GM23248 (cell line): ENCODE data around the gene ZFPL1. TPM values are rescaled to one million over a fixed set of nuclear protein-coding genes. Genes with fewer than 3 reads are reported as not detected.

Source experiments
- DNase-seq: peaks from one replicate; pipeline ENCODE4 v3.0.0-alpha.2; 2015
- H2AFZ ChIP-seq: fragments of 200-600 bp; sonication (generic); 2 replicates; pipeline ENCODE4 v1.6.1; 2016; ENCODE audit warnings: antibody characterized with exemption
- H3F3A ChIP-seq: fragments of 200-600 bp; sonication (generic); 2 replicates; pipeline ENCODE4 v1.6.1; 2016; ENCODE audit warnings: mild to moderate bottlenecking, antibody characterized with exemption, mixed run types; ENCODE audit not compliant: insufficient read depth
- H3K27ac ChIP-seq: fragments of 200-600 bp; sonication (generic); 2 replicates; pipeline ENCODE4 v1.5.1; 2016; ENCODE audit warnings: mild to moderate bottlenecking
- H3K27me3 ChIP-seq: fragments of 200-600 bp; sonication (generic); replicated peaks from 2 replicates; pipeline ENCODE4 v1.6.1; 2016; ENCODE audit warnings: mild to moderate bottlenecking; ENCODE audit not compliant: insufficient read depth
- H3K36me3 ChIP-seq: fragments of 200-600 bp; sonication (generic); 2 replicates; pipeline ENCODE4 v1.6.1; 2016; ENCODE audit warnings: low read depth, mild to moderate bottlenecking
- H3K4me1 ChIP-seq: fragments of 200-600 bp; sonication (generic); 2 replicates; pipeline ENCODE4 v1.6.1; 2016; ENCODE audit warnings: mild to moderate bottlenecking; ENCODE audit not compliant: insufficient read depth
- H3K4me2 ChIP-seq: fragments of 200-600 bp; sonication (generic); one replicate; pipeline ENCODE4 v1.6.1; 2016; ENCODE audit warnings: mild to moderate bottlenecking; ENCODE audit not compliant: unreplicated experiment
- H3K4me3 ChIP-seq: fragments of 200-600 bp; sonication (generic); 2 replicates; pipeline ENCODE4 v1.5.1; 2016; ENCODE audit warnings: mild to moderate bottlenecking
- H3K79me2 ChIP-seq: fragments of 200-600 bp; sonication (generic); 2 replicates; pipeline ENCODE4 v1.6.1; 2016; ENCODE audit warnings: mild to moderate bottlenecking; ENCODE audit not compliant: insufficient read depth
- H3K9ac ChIP-seq: fragments of 200-600 bp; sonication (generic); 2 replicates; pipeline ENCODE4 v1.6.1; 2016; ENCODE audit warnings: mild to moderate bottlenecking
- H3K9me2 ChIP-seq: fragments of 200-600 bp; sonication (generic); 2 replicates; pipeline ENCODE4 v1.6.1; 2016; ENCODE audit warnings: mixed run types, mild to moderate bottlenecking, moderate library complexity; ENCODE audit not compliant: insufficient read depth
- H3K9me3 ChIP-seq: fragments of 200-600 bp; sonication (generic); one replicate; pipeline ENCODE4 v1.6.1; 2017; ENCODE audit warnings: low read depth
- H4K20me1 ChIP-seq: fragments of 200-600 bp; sonication (generic); 2 replicates; pipeline ENCODE4 v1.6.0; 2016; ENCODE audit not compliant: insufficient read depth
- EZH2 ChIP-seq: fragments of 200-600 bp; sonication (generic); IDR thresholded peaks from 2 replicates; pipeline ENCODE4 v1.6.1; 2018; ENCODE audit warnings: antibody characterized with exemption, mild to moderate bottlenecking; ENCODE audit not compliant: insufficient read depth, poor library complexity, severe bottlenecking
- EZH2phosphoT487 ChIP-seq: fragments of 200-600 bp; sonication (generic); IDR thresholded peaks from 2 replicates; pipeline ENCODE4 v1.6.1; 2018; ENCODE audit warnings: antibody characterized with exemption, moderate library complexity, mild to moderate bottlenecking, low read depth; ENCODE audit not compliant: insufficient read depth
- WGBS, 2 experiments: methylation state at CpG; one replicate each; pipeline ENCODE4 v1.1.6; 2015 to 2017; ENCODE audit warnings: low lambda C conversion rate in 2 of 2, low coverage in 1 of 2; ENCODE audit errors: missing lambda C conversion rate in 2 of 2; 5-methylcytosine and 5-hydroxymethylcytosine counted together
- in situ Hi-C: fragments of 300-500 bp; cut with MboI; formaldehyde crosslinking; loops from 2 replicates; pipeline ENCODE4 v1.15.0; 2020
- polyA plus RNA-seq: library from polyadenylated mRNA; unstranded; fragments of >200 nt; fragmentation: Nextera tagmentation; extraction: Ambion mirVana; gene quantifications from 2 replicates; pipeline ENCODE4 v1.2.1, GENCODE V29; 2016
- total RNA-seq: library from RNA; depleted of rRNA; stranded (reverse); fragments of >200 nt; shearing (Covaris generic); gene quantifications from 2 replicates; pipeline ENCODE4 v1.2.3, GENCODE V29; 2014

Gene ZFPL1
- total and polyA plus RNA-seq, 2 experiments from 2014 or later, result 55.2 to 64.9 TPM

GRCh38 chr11:65078151-65078550, 5.9 kb upstream of the ZFPL1 start:
- TF ChIP-seq EZH2phosphoT487 (no peak), EZH2 (no peak)
- no peaks in the 10 kb centered on the region for H3K9me3 ChIP-seq
- H3K9ac ChIP-seq, result no peak overlapping the region
- no peaks in the 10 kb centered on the region for H3F3A ChIP-seq
- H3K4me1 ChIP-seq, result no peaks in the 10 kb centered on the region
- H2AFZ ChIP-seq, result no peak overlapping the region
- no peaks in the 10 kb centered on the region for H3K36me3 ChIP-seq
- no peak overlapping the region for H3K4me3 ChIP-seq
- DNase-seq, result peak; percentile 46
- no peaks in the 10 kb centered on the region for H3K27me3 ChIP-seq
- no peak overlapping the region for H3K4me2 ChIP-seq
- no peaks in the 10 kb centered on the region for H3K9me2 ChIP-seq
- H4K20me1 ChIP-seq, result no peaks in the 10 kb centered on the region
- WGBS, 2 experiments, result 69 to 80% methylated on average over 3 of the region's 3 CpGs
- in situ Hi-C loops, result no loop called here
- H3K27ac ChIP-seq, result no peak overlapping the region
- peaks cover 48% of the 10 kb centered on the region for H3K79me2 ChIP-seq

DNA sequence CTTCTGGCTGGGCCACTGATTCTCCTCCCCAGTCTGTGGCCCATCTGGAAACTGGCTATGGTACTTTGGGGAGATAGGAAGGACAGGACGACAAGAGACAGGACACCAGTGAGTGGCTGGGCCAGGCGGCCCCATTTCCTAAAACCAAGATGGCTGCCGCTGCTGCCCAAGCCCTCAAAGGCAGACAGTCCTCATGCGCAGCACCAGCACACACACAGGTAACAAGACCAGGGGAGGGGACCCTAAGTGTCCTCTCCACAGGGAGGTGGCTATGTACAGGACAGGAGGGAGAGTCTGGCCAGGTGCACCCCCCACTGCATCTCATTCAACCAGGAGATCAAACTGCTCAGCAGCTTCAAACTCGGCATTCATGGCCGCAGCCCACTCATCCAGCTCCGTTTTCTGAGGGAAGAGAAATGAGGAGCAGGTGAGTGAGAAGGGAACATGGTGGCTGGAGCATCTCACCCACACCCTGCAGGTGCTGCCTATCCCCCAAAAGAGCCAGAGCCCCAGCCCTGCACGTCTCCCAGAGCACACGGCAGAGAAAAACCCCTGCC, 5.2 kb upstream of the ZFPL1 start:
- DNase-seq, result no peak
- no peak overlapping the region for H3K4me2 ChIP-seq
- H3K4me1 ChIP-seq, result no peaks in the 10 kb centered on the region
- WGBS, 2 experiments, result 94 to 96% methylated on average over 9 of the region's 9 CpGs
- no peaks in the 10 kb centered on the region for H3K27me3 ChIP-seq
- H3K4me3 ChIP-seq, result no peak overlapping the region
- no peak overlapping the region for H2AFZ ChIP-seq
- no peaks in the 10 kb centered on the region for H3K9me2 ChIP-seq
- in situ Hi-C loops, result no loop called here
- no peaks in the 10 kb centered on the region for H4K20me1 ChIP-seq
- H3K79me2 ChIP-seq, result peaks cover 54% of the 10 kb centered on the region
- no peak overlapping the region for H3K27ac ChIP-seq
- no peaks in the 10 kb centered on the region for H3K9me3 ChIP-seq
- TF ChIP-seq EZH2 (no peak), EZH2phosphoT487 (no peak)
- no peaks in the 10 kb centered on the region for H3F3A ChIP-seq
- H3K9ac ChIP-seq, result no peak overlapping the region
- no peaks in the 10 kb centered on the region for H3K36me3 ChIP-seq

GRCh38 chr11:65083134-65083833, 738 bp upstream of the ZFPL1 start:
- H3K27ac ChIP-seq, result peak overlapping the region; percentile 89
- H3K4me1 ChIP-seq, result 0 out of 2 replicates have a peak, but pooled peaks cover 5% of the 10 kb centered on the region
- H3F3A ChIP-seq, result no peaks in the 10 kb centered on the region
- in situ Hi-C loops, result no loop called here
- peak overlapping the region; percentile 94 for H3K9ac ChIP-seq
- WGBS, 2 experiments, result 5 to 6% methylated on average over 13 of the region's 13 CpGs
- peak; percentile 30 for DNase-seq
- peak overlapping the region; percentile 93 for H3K4me3 ChIP-seq
- peak overlapping the region; percentile 79 for H3K4me2 ChIP-seq
- no peaks in the 10 kb centered on the region for H4K20me1 ChIP-seq
- peaks cover 65% of the 10 kb centered on the region for H3K79me2 ChIP-seq
- no peaks in the 10 kb centered on the region for H3K27me3 ChIP-seq
- TF ChIP-seq EZH2 (no peak), EZH2phosphoT487 (no peak)
- H3K9me2 ChIP-seq, result no peaks in the 10 kb centered on the region
- H3K9me3 ChIP-seq, result no peaks in the 10 kb centered on the region
- H3K36me3 ChIP-seq, result peaks cover 9% of the 10 kb centered on the region; the same call in 1 of the 2 replicates
- H2AFZ ChIP-seq, result peak overlapping the region; percentile 93

DNA sequence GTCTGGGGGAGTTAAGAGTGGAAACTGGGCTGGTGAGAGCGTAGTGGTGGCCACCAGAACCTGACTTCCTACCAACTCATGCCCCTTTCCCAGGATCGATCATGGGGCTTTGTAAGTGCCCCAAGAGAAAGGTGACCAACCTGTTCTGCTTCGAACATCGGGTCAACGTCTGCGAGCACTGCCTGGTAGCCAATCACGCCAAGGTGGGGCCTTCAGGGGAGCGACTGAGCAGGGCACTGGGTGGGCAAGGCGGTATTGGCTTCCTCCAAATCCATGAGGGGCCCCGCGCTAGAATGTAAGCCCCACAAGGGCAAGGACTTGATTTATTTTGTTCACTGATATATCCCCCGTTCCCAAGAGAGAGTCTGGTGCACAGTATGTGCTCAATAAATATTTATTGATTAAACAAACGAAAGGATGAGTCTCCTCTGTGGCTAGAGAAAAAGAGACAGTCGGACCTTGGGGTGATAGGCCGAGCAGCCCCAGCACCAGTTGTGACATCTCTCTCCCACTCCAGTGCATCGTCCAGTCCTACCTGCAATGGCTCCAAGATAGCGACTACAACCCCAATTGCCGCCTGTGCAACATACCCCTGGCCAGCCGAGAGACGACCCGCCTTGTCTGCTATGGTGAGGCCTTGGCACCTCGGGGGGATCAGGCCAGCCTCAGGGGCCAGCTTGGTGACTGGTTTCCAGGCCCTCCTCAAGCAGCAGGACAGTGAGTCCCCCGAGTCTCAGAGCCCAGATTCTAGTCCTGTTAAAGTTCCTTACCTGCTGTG, 765 bp downstream of the ZFPL1 start:
- WGBS, 2 experiments, result 30 to 32% methylated on average over 23 of the region's 23 CpGs
- peak overlapping the region; percentile 93 for H3K4me2 ChIP-seq
- no peaks in the 10 kb centered on the region for H3K9me2 ChIP-seq
- no peaks in the 10 kb centered on the region for H3K9me3 ChIP-seq
- no peaks in the 10 kb centered on the region for H4K20me1 ChIP-seq
- H2AFZ ChIP-seq, result peak overlapping the region; percentile 93; the same call in 1 of the 2 replicates
- peak; percentile 50 for DNase-seq
- in situ Hi-C loops, result no loop called here
- H3K4me1 ChIP-seq, result 0 out of 2 replicates have a peak, but pooled peaks cover 5% of the 10 kb centered on the region
- H3K4me3 ChIP-seq, result peak overlapping the region; percentile 93
- TF ChIP-seq EZH2 (no peak), EZH2phosphoT487 (no peak)
- peak overlapping the region; percentile 94 for H3K9ac ChIP-seq
- peaks cover 9% of the 10 kb centered on the region; the same call in 1 of the 2 replicates for H3K36me3 ChIP-seq
- H3K27ac ChIP-seq, result peak overlapping the region; percentile 89
- peaks cover 54% of the 10 kb centered on the region for H3K79me2 ChIP-seq
- H3K27me3 ChIP-seq, result no peaks in the 10 kb centered on the region
- no peaks in the 10 kb centered on the region for H3F3A ChIP-seq
